Ovary (tissue), 9 donors: Measurements from ENCODE around the gene ANKRD22. TPM values are rescaled to one million over a fixed set of nuclear protein-coding genes. Genes with fewer than 3 reads are reported as not detected.

Source experiments
- DNase-seq, 5 donors: peaks; one replicate each; pipeline ENCODE4 v3.0.0-alpha.2; 2019 to 2020
- H3K27ac ChIP-seq, 2 donors: fragments of 200-600 bp; one replicate each; pipeline versions ENCODE4 v1.5.1 to v1.8.0; 2019 to 2022
- H3K27me3 ChIP-seq: fragments of 200-600 bp; one replicate; pipeline ENCODE4 v1.8.0; 2022
- H3K36me3 ChIP-seq: fragments of 200-600 bp; sonication (generic); one replicate; pipeline ENCODE4 v1.5.1; 2019
- H3K4me1 ChIP-seq: one replicate; pipeline ENCODE4 v1.8.1; 2013; ENCODE audit warnings: mild to moderate bottlenecking, moderate library complexity; ENCODE audit not compliant: insufficient read depth
- H3K4me3 ChIP-seq: fragments of 200-600 bp; sonication (generic); one replicate; pipeline ENCODE4 v1.5.1; 2017
- H3K9me3 ChIP-seq, 2 donors: fragments of 200-600 bp in 1 of 2; sonication (generic) in 1 of 2; one replicate each; pipeline versions ENCODE4 v1.5.1 to v1.8.1; 2013 to 2019; ENCODE audit warnings: mild to moderate bottlenecking in 1 of 2, moderate library complexity in 1 of 2
- EP300 ChIP-seq: sonication (generic); formaldehyde crosslinking; IDR thresholded peaks from one replicate; pipeline ENCODE4 v1.6.1; 2017; ENCODE audit warnings: antibody characterized with exemption
- POLR2A ChIP-seq: fragments of 450-650 bp; IDR thresholded peaks from one replicate; pipeline ENCODE4 v1.6.1; 2017; ENCODE audit warnings: antibody characterized with exemption, mild to moderate bottlenecking, moderate library complexity
- WGBS, 3 donors: extraction: QIAGEN DNeasy Blood & Tissue Kit in 1 of 3; methylation state at CpG; one replicate each; pipeline versions ENCODE4 v1.1.5 to v1.1.7; 2013 to 2017; 5-methylcytosine and 5-hydroxymethylcytosine counted together
- intact Hi-C, 4 donors: fragments of 100-400 bp; cut with DNase I; formaldehyde crosslinking; loops; one replicate each; pipeline versions ENCODE4 v1.11.0 to v1.15.1; 2022 to 2023
- polyA plus RNA-seq, 2 donors: library from polyadenylated mRNA; stranded (reverse); fragments of 200-250 nt in 1 of 2; fragments of 350-450 nt in 1 of 2; fragmentation: Illumina TruSeq in 1 of 2; extraction: RNeasy Lipid Tissue Mini Kit (QIAGEN cat#74804) in 1 of 2; gene quantifications; one replicate each; pipeline ENCODE4 v1.2.3, GENCODE V29; 2013 to 2014
- total RNA-seq, 7 donors: library from RNA; depleted of rRNA in 2 of 7; stranded (reverse); fragments of >200 nt in 2 of 7; fragmentation: NEBNext Ultra II Directional in 3 of 7; extraction: Animal tissue kit (Norgen Biotek cat#: 25700) in 3 of 7; gene quantifications; one replicate each; pipeline versions ENCODE4 v1.1.0 to v1.2.4, GENCODE V29; 2016 to 2023
- TF ChIP-seq, protein P1 (sequence below), 3 donors: fragments of 450-650 bp in 2 of 3; fragments of 200-600 bp in 1 of 3; IDR thresholded peaks; one replicate each; pipeline versions ENCODE4 v1.5.1 to v1.8.0; 2016 to 2022; ENCODE audit warnings: antibody characterized with exemption in 3 of 3, mild to moderate bottlenecking in 1 of 3
- donor health status: DM: no; HTN: no; CAD: no; lungs with moderate emphysema.
- donor health status: DM: no; HTN: no; CAD: no.
- donor health status: Bipolar disorder and iron deficiency.
- donor health status: DM: yes; HTN: yes; CAD: no.
- donor health status: DM: no; HTN: no; CAD: no.
- donor health status: DM: yes; HTN: yes; CAD: no.

Gene ANKRD22
- total and polyA plus RNA-seq, 9 donors, result 0.42 to 0.63 TPM; not detected in 7

DNA sequence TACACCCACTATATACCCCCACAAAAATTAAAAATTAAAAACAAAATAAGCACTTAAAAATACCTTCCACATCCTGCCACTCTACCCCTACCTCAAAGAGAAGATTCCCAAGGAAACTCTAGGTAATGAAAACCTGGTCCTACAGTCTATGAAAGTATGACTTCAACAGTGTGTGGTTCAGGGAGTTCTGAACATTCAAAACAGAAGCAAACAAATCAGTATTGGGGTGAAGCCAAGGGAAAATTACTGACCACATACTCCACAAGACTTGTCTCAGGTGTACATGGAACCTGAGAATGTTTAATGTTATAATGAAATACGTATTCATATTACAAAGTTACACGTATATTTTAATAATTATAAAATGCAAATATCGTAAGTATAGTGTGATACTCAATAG, 69.4 kb downstream of the ANKRD22 start:
- intact Hi-C loops, result no loop called here
- H3K27ac ChIP-seq, result no peak overlapping the region
- TF ChIP-seq EP300, result no peak
- TF ChIP-seq, protein P1, sequence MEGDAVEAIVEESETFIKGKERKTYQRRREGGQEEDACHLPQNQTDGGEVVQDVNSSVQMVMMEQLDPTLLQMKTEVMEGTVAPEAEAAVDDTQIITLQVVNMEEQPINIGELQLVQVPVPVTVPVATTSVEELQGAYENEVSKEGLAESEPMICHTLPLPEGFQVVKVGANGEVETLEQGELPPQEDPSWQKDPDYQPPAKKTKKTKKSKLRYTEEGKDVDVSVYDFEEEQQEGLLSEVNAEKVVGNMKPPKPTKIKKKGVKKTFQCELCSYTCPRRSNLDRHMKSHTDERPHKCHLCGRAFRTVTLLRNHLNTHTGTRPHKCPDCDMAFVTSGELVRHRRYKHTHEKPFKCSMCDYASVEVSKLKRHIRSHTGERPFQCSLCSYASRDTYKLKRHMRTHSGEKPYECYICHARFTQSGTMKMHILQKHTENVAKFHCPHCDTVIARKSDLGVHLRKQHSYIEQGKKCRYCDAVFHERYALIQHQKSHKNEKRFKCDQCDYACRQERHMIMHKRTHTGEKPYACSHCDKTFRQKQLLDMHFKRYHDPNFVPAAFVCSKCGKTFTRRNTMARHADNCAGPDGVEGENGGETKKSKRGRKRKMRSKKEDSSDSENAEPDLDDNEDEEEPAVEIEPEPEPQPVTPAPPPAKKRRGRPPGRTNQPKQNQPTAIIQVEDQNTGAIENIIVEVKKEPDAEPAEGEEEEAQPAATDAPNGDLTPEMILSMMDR (IDR thresholded peaks at IDR 0.05), result no peak
- TF ChIP-seq POLR2A, result no peak
- DNase-seq, result no peak
- no peaks in the 10 kb centered on the region for H3K36me3 ChIP-seq
- H3K9me3 ChIP-seq, result no peaks in the 10 kb centered on the region
- no peaks in the 10 kb centered on the region for H3K27me3 ChIP-seq
- H3K4me3 ChIP-seq, result no peak overlapping the region
- WGBS, 3 donors, result 79 to 96% (median 81%) methylated on average over 3 of the region's 3 CpGs
- H3K4me1 ChIP-seq, result no peaks in the 10 kb centered on the region

- intact Hi-C loops, result no loop called here
- no peak overlapping the region for H3K4me3 ChIP-seq
- H3K27me3 ChIP-seq, result no peaks in the 10 kb centered on the region
- H3K9me3 ChIP-seq, result no peaks in the 10 kb centered on the region
- TF ChIP-seq POLR2A (no peak), EP300 (no peak)
- TF ChIP-seq, protein P1 (IDR thresholded peaks at IDR 0.05), result no peak
- WGBS, 3 donors, result 27 to 62% (median 51%) methylated on average over 2 of the region's 2 CpGs
- no peak overlapping the region for H3K27ac ChIP-seq
- H3K36me3 ChIP-seq, result no peaks in the 10 kb centered on the region
- no peaks in the 10 kb centered on the region for H3K4me1 ChIP-seq
- DNase-seq, result no peak
Measured at GRCh38 chr10:88781206-88781605, 70.4 kb downstream of the ANKRD22 start.

Other genes starting within 250 kb of the ANKRD22 start
- not detected for gene LIPF, start 187.4 kb downstream of the ANKRD22 start, total RNA-seq
- gene LIPF, start 187.4 kb downstream of the ANKRD22 start, polyA plus RNA-seq, result under 1 TPM in 1 of 2 donors, not detected in 1; 0.75 TPM
- not detected for gene LIPK, start 145.6 kb downstream of the ANKRD22 start, total RNA-seq
- not detected for gene LIPK, start 145.6 kb downstream of the ANKRD22 start, polyA plus RNA-seq
- not detected for gene LIPN, start 91.8 kb downstream of the ANKRD22 start, total RNA-seq
- gene LIPN, start 91.8 kb downstream of the ANKRD22 start, polyA plus RNA-seq, result not detected
- not detected for gene LIPM, start 49.1 kb downstream of the ANKRD22 start, total RNA-seq
- not detected for gene LIPM, start 49.1 kb downstream of the ANKRD22 start, polyA plus RNA-seq
- gene STAMBPL1, start 28.4 kb upstream of the ANKRD22 start, total RNA-seq, result 10 to 100 TPM; 12.8 to 39.6 (median 16.9) TPM
- 10 to 100 TPM in 1 of 2 donors, 1 to 10 TPM in 1; 7.9 to 12.8 TPM for gene STAMBPL1, start 28.4 kb upstream of the ANKRD22 start, polyA plus RNA-seq
- gene ACTA2, start 100.9 kb upstream of the ANKRD22 start, total RNA-seq, result 1,000 to 10,000 TPM in 2 of 7 donors, 100 to 1,000 TPM in 5; 154 to 1,797 (median 461) TPM
- gene ACTA2, start 100.9 kb upstream of the ANKRD22 start, polyA plus RNA-seq, result 1,000 to 10,000 TPM in 1 of 2 donors, 100 to 1,000 TPM in 1; 777 to 5,219 TPM
- gene FAS, start 139.0 kb upstream of the ANKRD22 start, total RNA-seq, result 10 to 100 TPM; 41.4 to 75.9 (median 46.5) TPM
- gene FAS, start 139.0 kb upstream of the ANKRD22 start, polyA plus RNA-seq, result 10 to 100 TPM; 33.1 to 35.0 TPM